Activated T-helper 2 cell treated with anti-CD3 and anti-CD28 coated beads, Interferon-gamma antibody, Interleukin-2, Interleukin-4, amounts not matched to agents 10 μg/mL and 5 μg/mL and 100 μg/mL, durations not matched to agents 14 hours and 24 hours and 36 hours (primary cell): Measurements from ENCODE around the gene ADAM10. TPM values are rescaled to one million over a fixed set of nuclear protein-coding genes. Genes with fewer than 3 reads are reported as not detected.

Source experiments
- DNase-seq: peaks from one replicate; pipeline ENCODE4 v3.0.0; 2021; ENCODE audit warnings: low spot score
- H3K27ac Mint-ChIP-seq: one replicate; pipeline ENCODE4 v1.8.0; 2021; ENCODE audit warnings: mixed read lengths
- H3K27me3 Mint-ChIP-seq: one replicate; pipeline ENCODE4 v1.8.0; 2021; ENCODE audit warnings: low read depth, mixed read lengths
- H3K36me3 Mint-ChIP-seq: one replicate; pipeline ENCODE4 v1.8.0; 2021; ENCODE audit warnings: low read depth, mixed read lengths
- H3K4me1 Mint-ChIP-seq: one replicate; pipeline ENCODE4 v1.8.0; 2021; ENCODE audit warnings: low read depth, mixed read lengths
- H3K4me3 Mint-ChIP-seq: one replicate; pipeline ENCODE4 v1.8.0; 2021; ENCODE audit warnings: low read depth, mild to moderate bottlenecking, moderate library complexity, mixed read lengths
- H3K9me3 Mint-ChIP-seq: one replicate; pipeline ENCODE4 v1.8.0; 2021; ENCODE audit warnings: mixed read lengths
- intact Hi-C: fragments of 100-400 bp; cut with micrococcal nuclease; formaldehyde crosslinking; loops from one replicate; pipeline ENCODE4 v1.15.1; 2023
- total RNA-seq: library from RNA; stranded (reverse); gene quantifications from 2 replicates; pipeline ENCODE4 v1.2.3, GENCODE V29; 2022

ADAM10 gene
- total RNA-seq, 1 donor from 2014 or later, result 141 TPM

GRCh38 chr15:58748040-58748851 lies 1.3 kb downstream of the ADAM10 start:
- H3K4me1 Mint-ChIP-seq, result peaks cover 36% of the 10 kb centered on the region

GRCh38 chr15:58746174-58746573 lies 3.3 kb downstream of the ADAM10 start:
- Mint-ChIP-seq H3K4me3 (peak overlapping the region; percentile 60), H3K36me3 (peaks cover 40% of the 10 kb centered on the region), H3K27ac (no peak overlapping the region), H3K27me3 (no peaks in the 10 kb centered on the region), H3K4me1 (peaks cover 56% of the 10 kb centered on the region), H3K9me3 (no peaks in the 10 kb centered on the region)
- DNase-seq, result no peak
- intact Hi-C loops, result loop anchor here (5.0 kb wide), 3 partner anchors 39 to 294 kb away; no protein-coding TSS in a partner anchor

More at GRCh38 chr15:58748040-58748851, 1.3 kb downstream of the ADAM10 start:
- peak overlapping the region; percentile 96 for H3K4me3 Mint-ChIP-seq
- H3K27me3 Mint-ChIP-seq, result no peaks in the 10 kb centered on the region
- no peak for DNase-seq
- intact Hi-C loops, result loop anchor here (5.0 kb wide), 3 partner anchors 41 to 296 kb away; no protein-coding TSS in a partner anchor
- H3K36me3 Mint-ChIP-seq, result peaks cover 33% of the 10 kb centered on the region
- no peaks in the 10 kb centered on the region for H3K9me3 Mint-ChIP-seq
- peak overlapping the region; percentile 89 for H3K27ac Mint-ChIP-seq

GRCh38 chr15:58742819-58743502 lies 6.5 kb downstream of the ADAM10 start:
- Mint-ChIP-seq H3K36me3 (peaks cover 33% of the 10 kb centered on the region), H3K9me3 (no peaks in the 10 kb centered on the region), H3K4me1 (peaks cover 62% of the 10 kb centered on the region), H3K27ac (no peak overlapping the region), H3K27me3 (no peaks in the 10 kb centered on the region), H3K4me3 (no peak overlapping the region)
- intact Hi-C loops, result no loop called here
- DNase-seq, result no peak

GRCh38 chr15:58742022-58742813 lies 7.3 kb downstream of the ADAM10 start:
- no peak for DNase-seq
- Mint-ChIP-seq H3K4me3 (no peak overlapping the region), H3K9me3 (no peaks in the 10 kb centered on the region), H3K4me1 (peaks cover 64% of the 10 kb centered on the region), H3K27me3 (no peaks in the 10 kb centered on the region), H3K36me3 (peaks cover 28% of the 10 kb centered on the region), H3K27ac (no peak overlapping the region)
- intact Hi-C loops, result no loop called here

GRCh38 chr15:58741032-58741431 lies 8.5 kb downstream of the ADAM10 start:
- Mint-ChIP-seq H3K27ac (no peak overlapping the region), H3K4me1 (peaks cover 67% of the 10 kb centered on the region), H3K36me3 (peaks cover 27% of the 10 kb centered on the region), H3K9me3 (no peaks in the 10 kb centered on the region), H3K27me3 (no peaks in the 10 kb centered on the region), H3K4me3 (no peak overlapping the region)
- DNase-seq, result no peak
- intact Hi-C loops, result no loop called here

- Mint-ChIP-seq H3K27ac (no peak overlapping the region), H3K27me3 (no peaks in the 10 kb centered on the region), H3K4me1 (peaks cover 65% of the 10 kb centered on the region), H3K4me3 (no peak overlapping the region), H3K36me3 (peaks cover 25% of the 10 kb centered on the region), H3K9me3 (no peaks in the 10 kb centered on the region)
- intact Hi-C loops, result no loop called here
- no peak for DNase-seq
Measured at GRCh38 chr15:58740436-58740835, 9.1 kb downstream of the ADAM10 start.

GRCh38 chr15:58738046-58738707 lies 11.3 kb downstream of the ADAM10 start:
- Mint-ChIP-seq H3K27me3 (no peaks in the 10 kb centered on the region), H3K36me3 (peaks cover 12% of the 10 kb centered on the region), H3K4me1 (peaks cover 61% of the 10 kb centered on the region), H3K4me3 (peak overlapping the region; percentile 9), H3K27ac (peak overlapping the region; percentile 70), H3K9me3 (no peaks in the 10 kb centered on the region)
- intact Hi-C loops, result no loop called here
- DNase-seq, result no peak

GRCh38 chr15:58737298-58737697 lies 12.2 kb downstream of the ADAM10 start:
- intact Hi-C loops, result no loop called here
- no peak overlapping the region for H3K4me3 Mint-ChIP-seq
- peaks cover 17% of the 10 kb centered on the region for H3K36me3 Mint-ChIP-seq
- H3K9me3 Mint-ChIP-seq, result no peaks in the 10 kb centered on the region
- H3K4me1 Mint-ChIP-seq, result peaks cover 58% of the 10 kb centered on the region
- H3K27me3 Mint-ChIP-seq, result no peaks in the 10 kb centered on the region
- no peak for DNase-seq
- H3K27ac Mint-ChIP-seq, result no peak overlapping the region

- Mint-ChIP-seq H3K4me3 (no peak overlapping the region), H3K27ac (no peak overlapping the region), H3K9me3 (no peaks in the 10 kb centered on the region), H3K27me3 (no peaks in the 10 kb centered on the region), H3K36me3 (peaks cover 21% of the 10 kb centered on the region), H3K4me1 (peaks cover 54% of the 10 kb centered on the region)
- intact Hi-C loops, result no loop called here
- no peak for DNase-seq
Measured at GRCh38 chr15:58736018-58736643, 13.4 kb downstream of the ADAM10 start.

GRCh38 chr15:58734859-58735258 lies 14.6 kb downstream of the ADAM10 start:
- Mint-ChIP-seq H3K9me3 (no peaks in the 10 kb centered on the region), H3K4me3 (no peak overlapping the region), H3K27me3 (no peaks in the 10 kb centered on the region), H3K4me1 (peaks cover 55% of the 10 kb centered on the region), H3K36me3 (peaks cover 30% of the 10 kb centered on the region), H3K27ac (no peak overlapping the region)
- no peak for DNase-seq
- intact Hi-C loops, result no loop called here

- Mint-ChIP-seq H3K36me3 (peaks cover 33% of the 10 kb centered on the region), H3K27ac (no peak overlapping the region), H3K4me3 (no peak overlapping the region), H3K4me1 (peaks cover 43% of the 10 kb centered on the region), H3K27me3 (no peaks in the 10 kb centered on the region), H3K9me3 (no peaks in the 10 kb centered on the region)
- intact Hi-C loops, result no loop called here
- DNase-seq, result no peak
Measured at GRCh38 chr15:58732625-58733363, 16.7 kb downstream of the ADAM10 start.
